Prostate gland (tissue), 2 donors: ENCODE data around the gene LARGE1.

Source experiments
- POLR2A ChIP-seq: fragments of 450-650 bp; IDR thresholded peaks from one replicate; pipeline ENCODE4 v1.6.1; 2016; ENCODE audit warnings: antibody characterized with exemption, mild to moderate bottlenecking
- POLR2AphosphoS5 ChIP-seq: sonication (generic); formaldehyde crosslinking; IDR thresholded peaks from one replicate; pipeline ENCODE4 v1.6.1; 2017; ENCODE audit warnings: antibody characterized with exemption
- TF ChIP-seq, protein P1 (sequence below), 4 experiments: fragments of 200-600 bp in 2 of 4; fragments of 450-650 bp in 2 of 4; sonication (generic) in 2 of 4; IDR thresholded peaks; 1 replicate in 3 of 4; 2 replicates in 1 of 4; pipeline ENCODE4 v1.5.1; 2016 to 2019; ENCODE audit warnings: antibody characterized with exemption in 4 of 4, mild to moderate bottlenecking in 2 of 4, moderate library complexity in 2 of 4

DNA sequence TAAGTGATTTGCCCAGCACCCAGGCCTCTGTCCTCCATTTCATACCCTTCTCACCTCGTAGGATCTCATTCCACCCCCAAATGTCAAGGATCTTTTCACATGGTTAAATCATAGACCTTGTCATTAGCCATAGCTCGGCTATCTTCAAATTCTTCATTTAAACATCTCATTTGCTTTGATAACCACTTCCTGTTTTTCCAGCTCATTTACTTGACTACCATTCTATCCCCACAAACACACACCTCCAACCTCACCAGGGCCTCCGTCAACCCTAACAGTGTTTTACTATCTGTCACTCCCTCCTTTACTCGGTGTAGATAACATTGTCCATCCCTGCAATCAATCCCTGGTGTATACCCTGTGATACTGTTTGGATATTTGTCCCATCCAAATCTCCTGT, 36.8 kb upstream of the LARGE1 start:
- TF ChIP-seq, protein P1, sequence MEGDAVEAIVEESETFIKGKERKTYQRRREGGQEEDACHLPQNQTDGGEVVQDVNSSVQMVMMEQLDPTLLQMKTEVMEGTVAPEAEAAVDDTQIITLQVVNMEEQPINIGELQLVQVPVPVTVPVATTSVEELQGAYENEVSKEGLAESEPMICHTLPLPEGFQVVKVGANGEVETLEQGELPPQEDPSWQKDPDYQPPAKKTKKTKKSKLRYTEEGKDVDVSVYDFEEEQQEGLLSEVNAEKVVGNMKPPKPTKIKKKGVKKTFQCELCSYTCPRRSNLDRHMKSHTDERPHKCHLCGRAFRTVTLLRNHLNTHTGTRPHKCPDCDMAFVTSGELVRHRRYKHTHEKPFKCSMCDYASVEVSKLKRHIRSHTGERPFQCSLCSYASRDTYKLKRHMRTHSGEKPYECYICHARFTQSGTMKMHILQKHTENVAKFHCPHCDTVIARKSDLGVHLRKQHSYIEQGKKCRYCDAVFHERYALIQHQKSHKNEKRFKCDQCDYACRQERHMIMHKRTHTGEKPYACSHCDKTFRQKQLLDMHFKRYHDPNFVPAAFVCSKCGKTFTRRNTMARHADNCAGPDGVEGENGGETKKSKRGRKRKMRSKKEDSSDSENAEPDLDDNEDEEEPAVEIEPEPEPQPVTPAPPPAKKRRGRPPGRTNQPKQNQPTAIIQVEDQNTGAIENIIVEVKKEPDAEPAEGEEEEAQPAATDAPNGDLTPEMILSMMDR (IDR thresholded peaks at IDR 0.05): no peak
- no peak for TF ChIP-seq POLR2A
- no peak for TF ChIP-seq POLR2AphosphoS5
